ENCODE results near the gene PRAMEF12. TPM values are rescaled to one million over a fixed set of nuclear protein-coding genes. Genes with fewer than 3 reads are reported as not detected.

Gene PRAMEF12
- total RNA-seq, 1 donor from 2014 or later = not detected

DNA sequence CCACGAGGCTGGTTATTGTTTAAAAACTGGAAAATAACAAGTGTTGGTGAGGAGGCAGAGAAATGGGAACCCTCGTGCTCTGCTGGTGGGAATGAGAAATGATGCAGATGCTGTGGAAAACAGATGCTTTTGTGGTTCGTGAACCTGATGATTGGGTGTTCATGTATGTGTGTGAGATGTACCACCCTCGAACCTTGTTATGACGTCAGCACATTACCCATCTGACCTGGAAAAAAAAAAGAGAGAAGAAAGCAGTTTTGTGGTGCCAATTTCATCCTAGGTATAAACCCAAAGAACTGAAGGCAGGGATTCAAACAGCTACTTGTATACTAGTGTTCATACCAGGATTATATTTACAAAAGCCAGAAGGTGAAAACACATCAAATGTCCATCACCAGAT, 33.9 kb upstream of the PRAMEF12 start:
- CTCF ChIA-PET = no interaction called here
- no peak for ATAC-seq (ENCODE audit: low read depth)
- H3K27me3 Mint-ChIP-seq = peaks cover 25% of the 10 kb centered on the region

DNA sequence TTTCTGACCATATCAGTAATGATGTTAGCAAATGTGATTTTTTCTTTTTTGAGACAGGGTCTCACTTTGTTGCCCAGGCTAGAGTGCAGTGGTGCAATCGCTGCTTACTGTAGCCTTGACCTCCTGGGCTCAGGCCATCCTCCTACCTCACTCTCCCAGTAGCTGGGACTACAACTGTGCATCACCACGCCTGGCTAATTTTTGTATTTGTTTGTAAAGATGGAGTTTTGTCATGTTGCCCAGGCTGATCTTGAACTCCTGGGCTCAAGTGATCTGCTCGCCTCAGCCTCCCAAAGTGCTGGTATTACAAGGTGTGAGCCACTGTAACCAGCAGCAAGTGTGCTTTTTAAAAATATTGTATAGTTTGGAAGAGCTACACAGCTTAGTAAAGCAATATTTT, 31.6 kb upstream of the PRAMEF12 start:
- ChIA-PET CTCF (no interaction called here), POLR2A (no interaction called here)
- DNase-seq (no peak), ATAC-seq (ENCODE audit: low read depth) (no peak)
- no peaks in the 10 kb centered on the region for H3K4me1 Mint-ChIP-seq
- H3K27ac Mint-ChIP-seq = no peak overlapping the region
- H3K36me3 Mint-ChIP-seq (ENCODE audit: low read depth) = no peaks in the 10 kb centered on the region
- H3K9me3 Mint-ChIP-seq = peaks cover 3% of the 10 kb centered on the region
- peaks cover 20% of the 10 kb centered on the region for H3K27me3 Mint-ChIP-seq
- H3K4me3 Mint-ChIP-seq = no peak overlapping the region
- TF ChIP-seq CTCF (IDR thresholded peaks at IDR 0.05) = no peak
- intact Hi-C loops (cut with micrococcal nuclease) = no loop called here

More for the DNA sequence above, 33.9 kb upstream of the PRAMEF12 start:
- Mint-ChIP-seq H3K4me3 (no peak overlapping the region), H3K9me3 (peaks cover 12% of the 10 kb centered on the region), H3K4me1 (no peaks in the 10 kb centered on the region), H3K36me3 (ENCODE audit: low read depth) (no peaks in the 10 kb centered on the region), H3K27ac (no peak overlapping the region)
- DNase-seq = no peak
- POLR2A ChIA-PET = no interaction called here
- intact Hi-C loops (cut with micrococcal nuclease) = no loop called here
- no peak for TF ChIP-seq CTCF (IDR thresholded peaks at IDR 0.05)

- no peaks in the 10 kb centered on the region for H3K36me3 Mint-ChIP-seq (ENCODE audit: low read depth)
- intact Hi-C loops (cut with micrococcal nuclease) = no loop called here
- POLR2A ChIA-PET = no interaction called here
- CTCF ChIA-PET = no interaction called here
- DNase-seq = no peak
- H3K4me3 Mint-ChIP-seq = no peak overlapping the region
- H3K27me3 Mint-ChIP-seq = peaks cover 18% of the 10 kb centered on the region
- TF ChIP-seq CTCF (IDR thresholded peaks at IDR 0.05) = no peak
- no peak for ATAC-seq (ENCODE audit: low read depth)
- H3K9me3 Mint-ChIP-seq = peaks cover 25% of the 10 kb centered on the region
- no peak overlapping the region for H3K27ac Mint-ChIP-seq
- H3K4me1 Mint-ChIP-seq = no peaks in the 10 kb centered on the region
Observed at GRCh38 chr1:12745126-12745991, 28.2 kb upstream of the PRAMEF12 start.

DNA sequence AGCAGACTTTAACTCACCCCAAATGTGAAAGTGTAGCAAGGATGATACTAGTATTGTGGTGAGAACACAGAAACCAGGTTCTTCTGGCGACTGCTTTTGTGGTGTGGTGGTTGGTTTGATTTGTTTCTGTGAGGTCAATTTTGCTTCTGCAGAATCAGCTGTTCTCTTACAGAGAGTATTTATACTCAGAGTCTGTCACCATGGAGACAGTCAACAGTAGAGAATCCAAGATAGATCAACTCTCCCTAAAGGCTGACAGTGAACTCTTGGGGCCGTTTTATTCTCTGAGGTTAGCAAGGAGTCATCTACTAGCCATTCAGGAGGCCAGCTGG, 27.6 kb upstream of the PRAMEF12 start, which contains the start of gene CFAP107:
Gene CFAP107 (plus strand): TSS at position 209 of the 332 bp plus-strand sequence. CDS start 231 bp downstream, outside the sequence.
- ChIA-PET POLR2A (no interaction called here), CTCF (no interaction called here)
- no peak within 1 kb of the TSS for H3K4me3 Mint-ChIP-seq
- peaks cover 30% of the 10 kb centered on the region for H3K9me3 Mint-ChIP-seq
- H3K27ac Mint-ChIP-seq = no peak within 1 kb of the TSS
- H3K27me3 Mint-ChIP-seq = peaks cover 18% of the 10 kb centered on the region
- ATAC-seq (ENCODE audit: low read depth) (no peak), DNase-seq (no peak)
- no peaks in the 10 kb centered on the region for H3K36me3 Mint-ChIP-seq (ENCODE audit: low read depth)
- H3K4me1 Mint-ChIP-seq = no peaks in the 10 kb centered on the region
- intact Hi-C loops (cut with micrococcal nuclease) = no loop called here
- no peak for TF ChIP-seq CTCF (IDR thresholded peaks at IDR 0.05)

DNA sequence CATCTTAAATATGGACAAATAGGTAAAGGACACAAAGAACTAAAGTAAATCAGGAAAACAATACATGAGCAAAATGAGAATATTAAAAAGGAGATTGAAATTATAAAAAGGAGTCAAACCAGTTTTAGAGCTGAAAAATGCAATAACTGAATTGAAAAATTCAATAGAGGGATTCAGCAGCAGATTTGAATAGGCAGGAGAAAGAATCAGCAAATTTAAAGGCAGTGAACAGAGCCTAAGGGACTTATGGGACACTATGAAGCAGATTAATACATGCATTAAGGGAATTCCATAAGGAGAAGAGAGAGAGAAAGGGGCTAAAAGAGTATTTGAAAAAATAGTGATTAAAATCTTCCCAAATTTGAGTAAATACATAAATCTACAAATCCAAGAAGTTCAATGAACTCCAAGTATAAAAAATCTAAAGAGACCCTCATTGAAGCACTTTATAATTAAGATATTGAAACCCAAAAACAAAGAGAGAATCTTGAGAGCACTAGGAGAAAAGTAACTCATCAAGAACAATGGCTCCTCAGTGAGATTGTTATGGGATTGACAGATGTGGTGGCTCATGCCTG, 24.7 kb upstream of the PRAMEF12 start:
- Mint-ChIP-seq H3K4me3 (no peak overlapping the region), H3K27ac (no peak overlapping the region), H3K27me3 (peaks cover 17% of the 10 kb centered on the region), H3K9me3 (peaks cover 31% of the 10 kb centered on the region), H3K36me3 (ENCODE audit: low read depth) (no peaks in the 10 kb centered on the region), H3K4me1 (no peaks in the 10 kb centered on the region)
- DNase-seq = no peak
- no peak for ATAC-seq (ENCODE audit: low read depth)
- no peak for TF ChIP-seq CTCF (IDR thresholded peaks at IDR 0.05)
- ChIA-PET POLR2A (no interaction called here), CTCF (no interaction called here)
- intact Hi-C loops (cut with micrococcal nuclease) = no loop called here

Measured in activated B cell treated with CpG ODN at 0.5 μM for 24 hours (primary cell).